Gastroesophageal sphincter (tissue), 3 donors: Measurements from ENCODE around the gene SORCS1.

ENCODE experiments used
- CTCF ChIP-seq, 4 experiments: fragments of 200-600 bp in 2 of 4; fragments of 450-650 bp in 2 of 4; sonication (generic) in 1 of 4; IDR thresholded peaks; one replicate each; pipeline ENCODE4 v1.5.1; 2017 to 2019; ENCODE audit warnings: antibody characterized with exemption in 4 of 4, mild to moderate bottlenecking in 2 of 4, moderate library complexity in 2 of 4
- EP300 ChIP-seq: sonication (generic); formaldehyde crosslinking; IDR thresholded peaks from one replicate; pipeline ENCODE4 v1.6.1; 2017; ENCODE audit warnings: antibody characterized with exemption, mild to moderate bottlenecking
- POLR2AphosphoS5 ChIP-seq: sonication (generic); formaldehyde crosslinking; IDR thresholded peaks from one replicate; pipeline ENCODE4 v1.6.1; 2017; ENCODE audit warnings: antibody characterized with exemption

- no peak for TF ChIP-seq CTCF (IDR thresholded peaks at IDR 0.05)
- TF ChIP-seq POLR2AphosphoS5, result no peak
- TF ChIP-seq EP300, result no peak
These were observed 253.8 kb downstream of the SORCS1 start for GRCh38 chr10:106910666-106911065.
